Large intestine (tissue), 3 donors: ENCODE measurements around the gene U2AF2. TPM values are rescaled to one million over a fixed set of nuclear protein-coding genes. Genes with fewer than 3 reads are reported as not detected.

ENCODE experiments used
- DNase-seq, 2 donors: peaks; one replicate each; pipeline versions ENCODE4 v3.0.0 to v3.0.0-alpha.2; 2013
- H3K27ac ChIP-seq: one replicate; pipeline ENCODE4 v1.5.1; 2013; ENCODE audit warnings: low read length
- H3K27me3 ChIP-seq: 2 replicates; pipeline ENCODE4 v1.6.1; 2013; ENCODE audit warnings: low read length; ENCODE audit not compliant: control insufficient read depth, insufficient read depth
- H3K36me3 ChIP-seq: 2 replicates; pipeline ENCODE4 v1.6.1; 2013; ENCODE audit warnings: low read length; ENCODE audit not compliant: control insufficient read depth, insufficient read depth
- H3K4me1 ChIP-seq: one replicate; pipeline ENCODE4 v1.6.1; 2013; ENCODE audit warnings: low read length; ENCODE audit not compliant: control insufficient read depth, insufficient read depth
- H3K4me3 ChIP-seq: one replicate; pipeline ENCODE4 v1.5.1; 2013; ENCODE audit warnings: low read length
- H3K9me3 ChIP-seq: one replicate; pipeline ENCODE4 v1.6.1; 2013; ENCODE audit warnings: mild to moderate bottlenecking, low read depth, low read length, moderate library complexity; ENCODE audit not compliant: control insufficient read depth
- WGBS: methylation state at CpG from one replicate; pipeline ENCODE4 v1.1.5; 2013; ENCODE audit warnings: low lambda C conversion rate; ENCODE audit not compliant: insufficient coverage; 5-methylcytosine and 5-hydroxymethylcytosine counted together
- polyA plus RNA-seq: library from polyadenylated mRNA; unstranded; fragments of 120-200 nt; gene quantifications from one replicate; pipeline ENCODE4 v1.2.1, GENCODE V29; 2013

U2AF2 gene
- polyA plus RNA-seq, 1 donor = 167 TPM

DNA sequence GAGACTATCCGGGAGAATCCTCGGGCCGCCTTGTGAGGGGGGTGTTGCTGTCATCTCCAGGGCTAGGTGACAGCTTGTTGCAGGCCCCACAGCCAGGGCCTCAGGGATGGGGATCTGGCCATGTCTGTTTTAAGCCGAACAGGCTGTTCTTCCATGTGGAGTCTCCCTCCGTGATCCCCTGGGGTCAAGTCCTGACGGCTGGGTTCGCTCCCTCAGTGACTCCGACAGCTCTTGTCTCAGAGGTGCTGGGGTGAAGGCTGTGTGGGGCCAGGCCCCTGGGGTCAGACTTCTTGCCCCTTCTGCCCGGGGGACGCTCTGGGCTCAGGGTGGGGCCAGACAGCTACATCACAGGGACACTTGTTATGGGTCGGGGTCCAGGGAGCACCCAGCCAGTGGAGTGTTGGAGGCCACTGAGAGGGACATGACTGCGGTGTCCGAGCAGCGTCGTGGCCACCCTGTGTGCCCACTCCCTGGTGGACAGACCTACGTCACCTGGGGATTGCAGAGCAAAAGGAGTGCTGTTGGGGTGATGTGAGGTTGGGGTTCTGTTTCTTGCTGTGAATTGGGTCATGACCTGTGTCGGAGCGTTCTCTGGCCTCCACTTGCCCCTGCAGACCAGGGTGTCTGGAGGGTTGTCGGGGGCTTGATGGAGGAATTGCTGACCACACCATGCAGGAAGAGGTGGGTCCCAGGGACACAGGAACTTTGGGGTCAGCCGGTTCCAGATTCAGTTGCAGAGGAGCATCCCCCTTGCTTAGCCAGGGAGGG is 41.6 kb downstream of the U2AF2 start:
- H3K9me3 ChIP-seq = peaks cover 4% of the 10 kb centered on the region
- no CpG with 5 or more reads among the region's 20 CpGs for WGBS
- no peak overlapping the region for H3K27ac ChIP-seq
- peaks cover 83% of the 10 kb centered on the region for H3K36me3 ChIP-seq
- no peaks in the 10 kb centered on the region for H3K27me3 ChIP-seq
- no peak overlapping the region for H3K4me3 ChIP-seq
- H3K4me1 ChIP-seq = peaks cover 4% of the 10 kb centered on the region
- no peak for DNase-seq

- Histone ChIP-seq H3K4me3 (no peak overlapping the region), H3K4me1 (peaks cover 6% of the 10 kb centered on the region), H3K9me3 (peaks cover 4% of the 10 kb centered on the region), H3K27ac (no peak overlapping the region), H3K36me3 (peaks cover 77% of the 10 kb centered on the region), H3K27me3 (no peaks in the 10 kb centered on the region)
- WGBS = no CpG with 5 or more reads among the region's 12 CpGs
- no peak for DNase-seq
Observed at GRCh38 chr19:55697069-55697440, 42.2 kb downstream of the U2AF2 start.

DNA sequence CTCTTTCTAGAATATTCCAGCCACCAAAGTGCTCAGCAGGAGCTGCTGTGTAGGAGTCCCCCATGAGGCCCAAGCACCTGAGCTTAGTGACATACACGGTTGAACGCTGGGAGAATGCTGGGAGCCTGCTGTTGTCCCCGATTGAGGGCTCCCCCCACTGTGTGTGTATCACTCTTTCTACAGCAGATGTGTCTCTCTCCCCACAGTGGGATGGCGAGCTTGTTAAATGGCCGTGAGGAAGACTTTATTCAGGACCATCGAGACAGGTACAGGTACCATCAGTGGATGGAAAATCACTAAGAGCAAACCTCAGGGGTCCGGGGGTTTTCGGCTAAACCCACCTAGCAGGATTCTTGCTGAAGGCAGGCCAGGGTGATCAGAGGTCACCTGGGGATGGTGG is 42.9 kb downstream of the U2AF2 start:
- no peak for DNase-seq
- no peak overlapping the region for H3K4me3 ChIP-seq
- no peaks in the 10 kb centered on the region for H3K27me3 ChIP-seq
- H3K36me3 ChIP-seq = peaks cover 72% of the 10 kb centered on the region
- 100% methylated on average over 1 of the region's 8 CpGs for WGBS
- H3K4me1 ChIP-seq = peaks cover 11% of the 10 kb centered on the region
- peaks cover 2% of the 10 kb centered on the region for H3K9me3 ChIP-seq
- H3K27ac ChIP-seq = no peak overlapping the region

DNA sequence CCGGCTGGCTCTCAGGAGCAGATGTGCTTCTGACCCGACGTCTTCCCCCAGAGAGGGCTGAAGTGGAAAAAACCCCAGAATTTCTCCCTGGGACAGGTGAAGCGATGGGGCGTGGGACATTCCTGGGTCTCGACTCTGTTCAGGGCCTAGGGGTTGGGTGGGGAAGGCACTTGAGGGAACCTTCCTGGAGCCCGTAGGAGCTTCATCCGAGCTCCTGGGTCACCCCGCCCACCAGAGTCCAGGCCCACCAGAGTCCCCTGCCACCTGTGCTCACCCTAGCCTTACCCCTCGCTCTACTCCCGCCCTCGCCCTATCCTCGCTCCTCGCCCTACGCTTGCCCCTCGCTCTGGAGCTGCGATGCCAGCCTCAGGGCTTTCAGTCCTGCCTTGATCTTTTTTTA is 43.4 kb downstream of the U2AF2 start:
- peaks cover 66% of the 10 kb centered on the region for H3K36me3 ChIP-seq
- no peak overlapping the region for H3K4me3 ChIP-seq
- WGBS = no CpG with 5 or more reads among the region's 17 CpGs
- no peaks in the 10 kb centered on the region for H3K27me3 ChIP-seq
- H3K27ac ChIP-seq = no peak overlapping the region
- DNase-seq = no peak
- peaks cover 14% of the 10 kb centered on the region for H3K4me1 ChIP-seq
- H3K9me3 ChIP-seq = no peaks in the 10 kb centered on the region

DNA sequence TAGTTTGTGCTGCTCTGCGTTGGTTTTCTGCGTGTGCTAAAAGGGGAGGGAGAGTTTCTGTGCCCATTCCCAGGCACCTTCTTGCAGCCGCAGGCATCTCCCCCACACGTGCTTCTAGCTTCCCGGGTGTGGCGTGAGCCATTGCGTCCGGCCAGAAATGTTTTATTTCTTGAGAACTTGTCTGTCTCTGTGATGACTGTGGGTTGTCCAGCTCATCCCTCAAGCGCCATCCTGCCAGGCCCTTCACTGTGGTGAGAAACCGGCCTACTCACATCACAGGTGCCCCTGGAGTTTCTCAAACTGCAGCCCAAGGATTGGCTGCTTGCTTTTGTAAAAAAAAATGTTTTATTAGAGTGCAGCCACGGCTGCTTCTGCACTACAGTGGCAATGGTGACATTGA is 44.4 kb downstream of the U2AF2 start:
- no peak overlapping the region for H3K27ac ChIP-seq
- peaks cover 56% of the 10 kb centered on the region for H3K36me3 ChIP-seq
- H3K4me1 ChIP-seq = peaks cover 10% of the 10 kb centered on the region
- H3K4me3 ChIP-seq = no peak overlapping the region
- WGBS = no CpG with 5 or more reads among the region's 11 CpGs
- no peaks in the 10 kb centered on the region for H3K27me3 ChIP-seq
- DNase-seq = no peak
- H3K9me3 ChIP-seq = peaks cover 4% of the 10 kb centered on the region

DNA sequence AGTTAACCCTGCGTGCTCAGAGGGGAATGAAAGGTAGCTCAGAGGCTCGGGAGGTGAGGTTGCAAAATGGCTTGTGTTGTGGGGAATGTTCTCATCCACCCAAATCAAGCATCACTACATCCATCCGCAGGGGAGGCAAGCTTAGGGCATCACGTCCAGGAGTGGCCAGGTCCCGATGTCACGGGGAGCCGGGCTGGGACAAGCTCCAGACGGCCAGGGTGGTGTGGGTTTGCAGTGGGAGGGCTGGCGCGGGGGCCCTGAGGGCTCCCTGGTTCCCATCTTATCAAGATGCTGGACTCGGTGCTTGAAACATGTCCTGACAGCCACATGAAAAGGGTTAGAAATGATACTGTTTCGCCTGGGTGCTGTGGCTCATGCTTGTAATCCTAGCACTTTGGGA is 46.0 kb downstream of the U2AF2 start:
- WGBS = no CpG with 5 or more reads among the region's 12 CpGs
- DNase-seq = no peak
- peaks cover 45% of the 10 kb centered on the region for H3K36me3 ChIP-seq

DNA sequence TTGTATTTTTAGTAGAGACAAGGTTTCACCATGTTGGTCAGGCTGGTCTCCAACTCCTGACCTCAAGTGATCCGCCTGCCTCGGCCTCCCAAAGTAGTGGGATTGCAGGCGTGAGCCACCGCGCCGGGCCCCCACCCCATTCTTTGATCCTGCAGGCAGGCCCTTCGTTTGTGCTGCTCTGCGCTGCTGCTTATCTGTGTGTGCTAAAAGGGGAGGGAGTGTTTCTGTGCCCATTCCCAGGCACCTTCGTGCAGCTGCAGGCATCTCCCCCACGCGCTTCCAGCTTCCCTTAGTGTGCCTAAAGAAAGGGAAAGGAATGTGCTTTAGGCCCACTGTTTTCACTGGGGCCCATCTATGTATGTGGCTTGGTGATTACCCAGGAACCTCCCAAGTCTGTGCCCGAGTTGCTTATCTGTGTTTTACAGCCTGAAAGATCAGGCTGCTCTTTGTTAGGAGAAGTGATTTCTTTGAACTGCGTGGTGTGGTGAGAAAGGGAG is 47.3 kb downstream of the U2AF2 start:
- DNase-seq = peak; percentile 49 to 80
- peak overlapping the region; percentile 41 for H3K27ac ChIP-seq

More for the DNA sequence above, 46.0 kb downstream of the U2AF2 start:
- Histone ChIP-seq H3K27me3 (no peaks in the 10 kb centered on the region), H3K4me3 (no peak overlapping the region), H3K4me1 (peaks cover 10% of the 10 kb centered on the region), H3K9me3 (peaks cover 4% of the 10 kb centered on the region), H3K27ac (no peak overlapping the region)

DNA sequence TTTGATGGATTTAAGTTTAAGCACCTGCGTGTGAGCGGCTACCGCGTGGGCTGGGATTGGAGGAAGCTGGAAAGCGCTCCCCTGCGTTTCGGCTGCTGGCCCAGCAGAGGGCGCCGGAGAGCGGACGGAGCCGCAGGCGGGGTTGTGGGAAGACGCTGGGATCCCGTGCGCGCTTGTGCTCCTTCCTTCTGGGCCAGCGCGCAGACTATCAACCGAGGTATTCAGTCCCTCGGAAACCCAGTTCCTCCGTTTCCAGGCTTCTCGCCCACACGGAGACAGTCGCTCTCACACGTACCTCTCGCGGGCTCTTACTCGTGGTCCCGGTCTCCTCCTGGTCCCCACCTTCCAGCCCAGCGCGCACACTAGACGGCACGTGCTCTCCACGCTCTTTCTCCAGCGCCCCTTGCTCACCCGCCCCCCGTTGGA is 49.0 kb downstream of the U2AF2 start:
- peaks cover 21% of the 10 kb centered on the region for H3K36me3 ChIP-seq
- H3K4me3 ChIP-seq = no peak overlapping the region
- H3K27ac ChIP-seq = no peak overlapping the region
- no peaks in the 10 kb centered on the region for H3K27me3 ChIP-seq
- H3K9me3 ChIP-seq = peaks cover 4% of the 10 kb centered on the region
- DNase-seq = peak; percentile 39 to 67
- H3K4me1 ChIP-seq = peaks cover 10% of the 10 kb centered on the region
- no CpG with 5 or more reads among the region's 38 CpGs for WGBS

More for the DNA sequence above, 47.3 kb downstream of the U2AF2 start:
- no peak overlapping the region for H3K4me3 ChIP-seq
- no peaks in the 10 kb centered on the region for H3K27me3 ChIP-seq
- WGBS = no CpG with 5 or more reads among the region's 13 CpGs
- peaks cover 4% of the 10 kb centered on the region for H3K9me3 ChIP-seq
- H3K36me3 ChIP-seq = peaks cover 32% of the 10 kb centered on the region
- peaks cover 10% of the 10 kb centered on the region for H3K4me1 ChIP-seq

GRCh38 chr19:55704494-55705245 is 49.8 kb downstream of the U2AF2 start:
- H3K4me3 ChIP-seq = no peak overlapping the region
- peaks cover 10% of the 10 kb centered on the region for H3K4me1 ChIP-seq
- no CpG with 5 or more reads among the region's 15 CpGs for WGBS
- H3K36me3 ChIP-seq = peaks cover 14% of the 10 kb centered on the region
- peaks cover 4% of the 10 kb centered on the region for H3K9me3 ChIP-seq
- DNase-seq = peak in 1 of 2 donors; percentile 20
- no peak overlapping the region for H3K27ac ChIP-seq
- H3K27me3 ChIP-seq = no peaks in the 10 kb centered on the region

GRCh38 chr19:55705972-55706371 is 51.1 kb downstream of the U2AF2 start:
- no CpG with 5 or more reads among the region's 3 CpGs for WGBS
- H3K27me3 ChIP-seq = no peaks in the 10 kb centered on the region
- H3K27ac ChIP-seq = no peak overlapping the region
- no peak for DNase-seq
- H3K36me3 ChIP-seq = peaks cover 4% of the 10 kb centered on the region
- no peak overlapping the region for H3K4me3 ChIP-seq
- peaks cover 4% of the 10 kb centered on the region for H3K9me3 ChIP-seq
- peaks cover 10% of the 10 kb centered on the region for H3K4me1 ChIP-seq
